Glutamatergic neuron (in vitro differentiated cells): ENCODE data around the gene HS6ST2. TPM values are rescaled to one million over a fixed set of nuclear protein-coding genes. Genes with fewer than 3 reads are reported as not detected.

ENCODE experiments used
- DNase-seq: peaks from one replicate; pipeline ENCODE4 v3.0.0; 2022
- H3K27ac Mint-ChIP-seq: one replicate; pipeline ENCODE4 v1.8.0; 2020; ENCODE audit warnings: mild to moderate bottlenecking, mixed read lengths, inconsistent platforms; ENCODE audit not compliant: unreplicated experiment
- H3K27me3 Mint-ChIP-seq: one replicate; pipeline ENCODE4 v1.8.0; 2020; ENCODE audit warnings: mild to moderate bottlenecking, moderate library complexity, mixed read lengths, inconsistent platforms; ENCODE audit not compliant: unreplicated experiment
- H3K36me3 Mint-ChIP-seq: one replicate; pipeline ENCODE4 v1.8.0; 2020; ENCODE audit warnings: mild to moderate bottlenecking, mixed read lengths, inconsistent platforms; ENCODE audit not compliant: unreplicated experiment
- H3K4me1 Mint-ChIP-seq: one replicate; pipeline ENCODE4 v1.8.0; 2020; ENCODE audit warnings: mild to moderate bottlenecking, low read depth, mixed read lengths, inconsistent platforms; ENCODE audit not compliant: unreplicated experiment
- H3K4me3 Mint-ChIP-seq: one replicate; pipeline ENCODE4 v1.8.0; 2020; ENCODE audit warnings: mild to moderate bottlenecking, mixed read lengths, inconsistent platforms; ENCODE audit not compliant: unreplicated experiment
- H3K9me3 Mint-ChIP-seq: one replicate; pipeline ENCODE4 v1.8.0; 2020; ENCODE audit warnings: mild to moderate bottlenecking, moderate library complexity, mixed read lengths, inconsistent platforms; ENCODE audit not compliant: unreplicated experiment
- CTCF ChIP-seq: fragments of 200-600 bp; sonication (generic); IDR thresholded peaks from one replicate; pipeline ENCODE4 v1.5.0; 2021; ENCODE audit not compliant: partially characterized antibody, unreplicated experiment
- total RNA-seq: library from RNA; stranded (reverse); fragmentation: NEBNext Ultra II Directional; extraction: Animal tissue kit (Norgen Biotek cat#: 25700); gene quantifications from one replicate; pipeline ENCODE4 v1.2.1, GENCODE V29; 2021; ENCODE audit not compliant: unreplicated experiment

Gene HS6ST2
- total RNA-seq, 1 donor from 2014 or later: 2.9 TPM

- no peak for DNase-seq
- peaks cover 7% of the 10 kb centered on the region for H3K9me3 Mint-ChIP-seq
- no peaks in the 10 kb centered on the region for H3K36me3 Mint-ChIP-seq
- H3K27me3 Mint-ChIP-seq: no peaks in the 10 kb centered on the region
- H3K27ac Mint-ChIP-seq: no peak overlapping the region
- no peaks in the 10 kb centered on the region for H3K4me1 Mint-ChIP-seq
- no peak for TF ChIP-seq CTCF
- H3K4me3 Mint-ChIP-seq: no peak overlapping the region
Measured at GRCh38 chrX:132778917-132779316, 179.5 kb downstream of the HS6ST2 start.

GRCh38 chrX:132776486-132777210, 181.8 kb downstream of the HS6ST2 start:
- Mint-ChIP-seq H3K9me3 (peaks cover 7% of the 10 kb centered on the region), H3K4me3 (no peak overlapping the region), H3K27ac (no peak overlapping the region), H3K27me3 (no peaks in the 10 kb centered on the region), H3K36me3 (no peaks in the 10 kb centered on the region), H3K4me1 (no peaks in the 10 kb centered on the region)
- no peak for TF ChIP-seq CTCF
- no peak for DNase-seq

- Mint-ChIP-seq H3K36me3 (no peaks in the 10 kb centered on the region), H3K4me3 (no peak overlapping the region), H3K4me1 (no peaks in the 10 kb centered on the region), H3K27ac (no peak overlapping the region), H3K9me3 (peaks cover 7% of the 10 kb centered on the region), H3K27me3 (no peaks in the 10 kb centered on the region)
- no peak for TF ChIP-seq CTCF
- DNase-seq: no peak
Measured at GRCh38 chrX:132775263-132775823, 183.1 kb downstream of the HS6ST2 start.

- no peaks in the 10 kb centered on the region for H3K27me3 Mint-ChIP-seq
- TF ChIP-seq CTCF: no peak
- no peaks in the 10 kb centered on the region for H3K36me3 Mint-ChIP-seq
- H3K4me3 Mint-ChIP-seq: no peak overlapping the region
- DNase-seq: no peak
- H3K9me3 Mint-ChIP-seq: peaks cover 7% of the 10 kb centered on the region
- no peaks in the 10 kb centered on the region for H3K4me1 Mint-ChIP-seq
- H3K27ac Mint-ChIP-seq: no peak overlapping the region
Measured at GRCh38 chrX:132774010-132774714, 184.3 kb downstream of the HS6ST2 start.

- no peak for DNase-seq
- Mint-ChIP-seq H3K36me3 (no peaks in the 10 kb centered on the region), H3K27me3 (no peaks in the 10 kb centered on the region), H3K4me3 (no peak overlapping the region), H3K4me1 (no peaks in the 10 kb centered on the region), H3K9me3 (no peaks in the 10 kb centered on the region), H3K27ac (no peak overlapping the region)
- TF ChIP-seq CTCF: no peak
Measured at GRCh38 chrX:132769609-132770008, 188.8 kb downstream of the HS6ST2 start.
